Activated naive CD8-positive, alpha-beta T cell (primary cell): ENCODE data around the gene ZNF579.
A peak's percentile ranks its signal among the peaks of the same experiment; 100 is the strongest.

ENCODE experiments used
- H3K27ac Mint-ChIP-seq: one replicate; pipeline ENCODE4 v1.8.0; 2021; ENCODE audit warnings: mixed read lengths
- H3K27me3 Mint-ChIP-seq: one replicate; pipeline ENCODE4 v1.8.0; 2021; ENCODE audit warnings: mixed read lengths
- H3K36me3 Mint-ChIP-seq: one replicate; pipeline ENCODE4 v1.8.0; 2021; ENCODE audit warnings: mixed read lengths
- H3K4me1 Mint-ChIP-seq: one replicate; pipeline ENCODE4 v1.8.0; 2021; ENCODE audit warnings: low read depth, mixed read lengths
- H3K4me3 Mint-ChIP-seq: one replicate; pipeline ENCODE4 v1.8.0; 2021; ENCODE audit warnings: mild to moderate bottlenecking, mixed read lengths
- H3K9me3 Mint-ChIP-seq: one replicate; pipeline ENCODE4 v1.8.0; 2021; ENCODE audit warnings: low read depth, mixed read lengths

Gene ZNF579

GRCh38 chr19:55603115-55603514 is 22.5 kb upstream of the ZNF579 start:
- peaks cover 4% of the 10 kb centered on the region for H3K36me3 Mint-ChIP-seq
- H3K27ac Mint-ChIP-seq, result no peak overlapping the region
- H3K4me1 Mint-ChIP-seq, result peaks cover 46% of the 10 kb centered on the region
- peak overlapping the region; percentile 46 for H3K4me3 Mint-ChIP-seq
- no peaks in the 10 kb centered on the region for H3K9me3 Mint-ChIP-seq
- no peaks in the 10 kb centered on the region for H3K27me3 Mint-ChIP-seq

- peaks cover 4% of the 10 kb centered on the region for H3K36me3 Mint-ChIP-seq
Observed at GRCh38 chr19:55602104-55603001, 21.7 kb upstream of the ZNF579 start.

DNA sequence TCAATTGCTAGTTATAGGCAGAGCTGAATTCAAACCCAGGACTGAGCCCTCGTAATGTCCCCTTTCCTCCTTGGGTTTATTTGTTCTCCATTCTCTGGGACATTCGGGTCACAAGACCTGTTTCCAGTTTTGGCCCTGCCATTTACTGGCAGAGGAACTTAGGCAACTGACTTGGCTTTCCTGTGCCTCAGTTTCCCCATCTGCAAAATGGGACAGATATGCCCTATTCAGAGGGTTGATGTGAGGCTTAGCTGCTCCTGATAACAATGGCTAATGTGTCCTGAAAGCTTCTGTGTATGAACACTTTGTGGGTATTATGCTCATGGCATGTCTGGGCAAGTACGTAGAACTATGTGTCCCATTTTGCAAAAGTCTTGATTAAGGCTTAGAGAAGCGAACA is 20.4 kb upstream of the ZNF579 start:
- H3K9me3 Mint-ChIP-seq, result no peaks in the 10 kb centered on the region
- peaks cover 28% of the 10 kb centered on the region for H3K4me1 Mint-ChIP-seq
- H3K36me3 Mint-ChIP-seq, result peaks cover 8% of the 10 kb centered on the region
- no peaks in the 10 kb centered on the region for H3K27me3 Mint-ChIP-seq
- H3K27ac Mint-ChIP-seq, result peak overlapping the region; percentile 81
- H3K4me3 Mint-ChIP-seq, result peak overlapping the region; percentile 87

More at GRCh38 chr19:55602104-55603001, 21.7 kb upstream of the ZNF579 start:
- no peak overlapping the region for H3K27ac Mint-ChIP-seq
- no peak overlapping the region for H3K4me3 Mint-ChIP-seq
- H3K27me3 Mint-ChIP-seq, result no peaks in the 10 kb centered on the region
- no peaks in the 10 kb centered on the region for H3K9me3 Mint-ChIP-seq
- H3K4me1 Mint-ChIP-seq, result peaks cover 38% of the 10 kb centered on the region

- H3K4me3 Mint-ChIP-seq, result peak overlapping the region; percentile 87
- peaks cover 27% of the 10 kb centered on the region for H3K4me1 Mint-ChIP-seq
- no peaks in the 10 kb centered on the region for H3K27me3 Mint-ChIP-seq
- peaks cover 10% of the 10 kb centered on the region for H3K36me3 Mint-ChIP-seq
- no peaks in the 10 kb centered on the region for H3K9me3 Mint-ChIP-seq
- H3K27ac Mint-ChIP-seq, result peak overlapping the region; percentile 81
Observed at GRCh38 chr19:55600662-55601028, 20.0 kb upstream of the ZNF579 start.

DNA sequence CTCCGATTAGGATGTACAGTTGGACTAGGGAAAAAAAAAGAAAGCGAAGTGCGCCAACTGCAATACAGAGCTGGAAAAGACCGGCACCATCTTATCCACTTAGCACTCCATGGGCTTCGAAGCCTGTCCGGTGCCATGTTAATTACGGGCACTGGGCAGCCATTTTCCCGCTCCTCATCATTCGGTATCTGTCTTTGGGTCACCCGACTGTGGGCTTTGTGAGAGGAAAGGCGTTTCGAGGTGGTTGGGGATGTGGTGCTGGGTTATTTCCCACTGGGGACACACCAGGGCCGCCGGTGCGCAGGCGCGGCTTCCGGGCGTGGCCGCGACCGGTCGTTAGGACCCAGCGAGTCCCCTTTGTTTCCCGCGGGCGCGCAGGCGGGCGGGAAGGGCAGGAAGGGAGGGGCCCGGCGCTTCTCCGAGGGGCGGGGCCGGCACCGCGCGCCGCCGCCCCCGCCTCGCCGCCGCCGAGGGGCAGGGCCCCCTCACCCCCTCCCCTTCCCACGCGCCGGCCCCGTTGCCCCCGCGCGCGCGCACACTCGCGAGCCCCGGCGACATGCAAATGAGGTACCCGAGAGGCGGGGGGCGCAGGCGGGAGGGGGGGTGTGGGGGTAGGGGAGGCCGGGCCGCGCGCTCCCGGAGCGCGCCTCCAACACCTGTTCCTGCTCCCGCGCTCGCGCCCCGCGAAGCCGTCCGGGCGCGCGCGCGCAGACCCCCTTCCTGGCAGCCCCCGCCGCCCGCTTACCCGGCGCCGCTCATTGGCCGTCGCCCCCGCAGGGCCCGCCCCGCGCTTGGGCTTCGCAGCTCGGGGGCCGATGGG is 19.4 kb upstream of the ZNF579 start, which contains the start of gene ZNF524:
ZNF524 (plus strand) TSS at position 447 of the 820 bp plus-strand sequence. CDS start 1,825 bp downstream, outside the sequence.
- Mint-ChIP-seq H3K4me1 (peaks cover 29% of the 10 kb centered on the region), H3K27ac (peak within 1 kb of the TSS; percentile 100), H3K36me3 (peaks cover 16% of the 10 kb centered on the region), H3K27me3 (no peaks in the 10 kb centered on the region), H3K9me3 (no peaks in the 10 kb centered on the region), H3K4me3 (peak within 1 kb of the TSS; percentile 99)

GRCh38 chr19:55599468-55599841 is 18.8 kb upstream of the ZNF579 start, which contains the start of gene FIZ1:
FIZ1 (minus strand) TSS chr19:55599517; CDS start chr19:55597865, 1,652 bp downstream.
- Mint-ChIP-seq H3K9me3 (no peaks in the 10 kb centered on the region), H3K36me3 (peaks cover 20% of the 10 kb centered on the region), H3K27me3 (no peaks in the 10 kb centered on the region), H3K4me3 (peak within 1 kb of the TSS; percentile 99), H3K4me1 (peaks cover 25% of the 10 kb centered on the region), H3K27ac (peak within 1 kb of the TSS; percentile 100)

DNA sequence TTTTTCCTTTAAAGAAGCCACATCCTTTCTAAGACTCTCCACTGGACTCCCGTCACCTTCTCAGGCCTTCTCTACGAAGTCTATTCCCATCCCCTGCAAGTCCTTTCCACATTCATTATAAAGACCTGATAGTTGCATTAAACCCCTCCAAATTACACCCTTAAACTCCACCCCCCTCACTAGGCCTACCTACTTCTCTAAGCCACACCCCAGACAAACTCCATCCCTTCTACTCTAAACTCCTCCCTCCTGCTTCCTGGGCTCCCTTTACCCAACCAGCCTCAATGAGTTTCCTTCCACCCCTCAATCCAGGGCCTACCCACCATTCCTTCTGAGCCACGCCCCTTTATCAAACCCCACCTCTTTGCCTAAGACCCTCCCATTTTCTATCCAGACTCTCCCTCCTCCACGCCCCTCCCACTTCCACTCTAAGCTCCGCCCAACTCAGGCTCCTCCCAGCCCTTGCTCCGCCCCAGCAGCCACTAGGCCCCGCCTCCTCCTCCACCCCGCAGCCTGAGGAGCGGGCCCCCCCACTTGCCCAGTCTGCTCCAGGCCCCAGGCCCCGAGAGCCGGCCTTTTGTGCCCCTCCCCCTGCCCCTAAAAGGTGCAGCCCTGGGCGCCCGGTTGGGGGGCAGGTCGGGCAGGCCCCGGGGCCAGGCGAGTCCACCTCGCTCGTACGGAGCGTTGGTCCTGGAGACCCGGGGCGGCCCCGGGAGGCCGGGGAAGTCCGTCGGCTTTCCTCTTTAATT is 18.2 kb upstream of the ZNF579 start:
- Mint-ChIP-seq H3K4me3 (peak overlapping the region; percentile 99), H3K27ac (peak overlapping the region; percentile 100), H3K27me3 (no peaks in the 10 kb centered on the region), H3K9me3 (no peaks in the 10 kb centered on the region), H3K4me1 (peaks cover 23% of the 10 kb centered on the region), H3K36me3 (peaks cover 20% of the 10 kb centered on the region)

GRCh38 chr19:55598034-55598433 is 17.4 kb upstream of the ZNF579 start:
- Mint-ChIP-seq H3K4me1 (peaks cover 18% of the 10 kb centered on the region), H3K9me3 (no peaks in the 10 kb centered on the region), H3K4me3 (no peak overlapping the region), H3K27ac (no peak overlapping the region), H3K36me3 (peaks cover 20% of the 10 kb centered on the region), H3K27me3 (no peaks in the 10 kb centered on the region)

GRCh38 chr19:55597501-55597921 is 16.9 kb upstream of the ZNF579 start:
- H3K27me3 Mint-ChIP-seq, result no peaks in the 10 kb centered on the region
- no peak overlapping the region for H3K4me3 Mint-ChIP-seq
- H3K36me3 Mint-ChIP-seq, result peaks cover 20% of the 10 kb centered on the region
- peaks cover 18% of the 10 kb centered on the region for H3K4me1 Mint-ChIP-seq
- H3K27ac Mint-ChIP-seq, result no peak overlapping the region
- no peaks in the 10 kb centered on the region for H3K9me3 Mint-ChIP-seq

DNA sequence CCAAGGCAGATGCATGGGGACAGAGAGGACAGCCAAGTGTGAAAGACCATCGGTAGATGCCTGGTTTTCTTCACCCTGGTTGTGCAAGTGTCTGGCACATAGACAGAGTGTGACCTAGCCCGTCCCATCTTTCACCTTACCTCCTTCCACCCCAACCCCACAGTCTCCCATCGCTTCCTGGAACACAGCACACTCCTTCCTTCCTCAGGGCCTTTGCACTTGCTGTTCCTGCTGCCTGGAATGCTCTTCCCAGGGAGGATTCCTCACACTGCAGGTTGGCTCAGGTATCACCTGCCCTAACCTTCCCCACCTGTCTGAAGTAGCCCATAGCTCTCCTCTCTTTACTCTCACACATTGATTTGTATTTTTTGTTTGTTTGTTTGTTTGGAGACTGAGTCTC is 15.7 kb upstream of the ZNF579 start:
- H3K9me3 Mint-ChIP-seq, result no peaks in the 10 kb centered on the region
- no peak overlapping the region for H3K4me3 Mint-ChIP-seq
- H3K4me1 Mint-ChIP-seq, result peaks cover 14% of the 10 kb centered on the region
- H3K27me3 Mint-ChIP-seq, result no peaks in the 10 kb centered on the region
- H3K27ac Mint-ChIP-seq, result no peak overlapping the region
- peaks cover 24% of the 10 kb centered on the region for H3K36me3 Mint-ChIP-seq

GRCh38 chr19:55594996-55595545 is 14.4 kb upstream of the ZNF579 start:
- Mint-ChIP-seq H3K9me3 (no peaks in the 10 kb centered on the region), H3K4me3 (no peak overlapping the region), H3K27me3 (no peaks in the 10 kb centered on the region), H3K27ac (peak overlapping the region; percentile 61), H3K36me3 (peaks cover 25% of the 10 kb centered on the region), H3K4me1 (peaks cover 10% of the 10 kb centered on the region)

GRCh38 chr19:55593096-55593772 is 12.6 kb upstream of the ZNF579 start:
- no peaks in the 10 kb centered on the region for H3K9me3 Mint-ChIP-seq
- no peaks in the 10 kb centered on the region for H3K27me3 Mint-ChIP-seq
- no peak overlapping the region for H3K4me3 Mint-ChIP-seq
- H3K27ac Mint-ChIP-seq, result no peak overlapping the region
- peaks cover 12% of the 10 kb centered on the region for H3K4me1 Mint-ChIP-seq
- H3K36me3 Mint-ChIP-seq, result peaks cover 23% of the 10 kb centered on the region

DNA sequence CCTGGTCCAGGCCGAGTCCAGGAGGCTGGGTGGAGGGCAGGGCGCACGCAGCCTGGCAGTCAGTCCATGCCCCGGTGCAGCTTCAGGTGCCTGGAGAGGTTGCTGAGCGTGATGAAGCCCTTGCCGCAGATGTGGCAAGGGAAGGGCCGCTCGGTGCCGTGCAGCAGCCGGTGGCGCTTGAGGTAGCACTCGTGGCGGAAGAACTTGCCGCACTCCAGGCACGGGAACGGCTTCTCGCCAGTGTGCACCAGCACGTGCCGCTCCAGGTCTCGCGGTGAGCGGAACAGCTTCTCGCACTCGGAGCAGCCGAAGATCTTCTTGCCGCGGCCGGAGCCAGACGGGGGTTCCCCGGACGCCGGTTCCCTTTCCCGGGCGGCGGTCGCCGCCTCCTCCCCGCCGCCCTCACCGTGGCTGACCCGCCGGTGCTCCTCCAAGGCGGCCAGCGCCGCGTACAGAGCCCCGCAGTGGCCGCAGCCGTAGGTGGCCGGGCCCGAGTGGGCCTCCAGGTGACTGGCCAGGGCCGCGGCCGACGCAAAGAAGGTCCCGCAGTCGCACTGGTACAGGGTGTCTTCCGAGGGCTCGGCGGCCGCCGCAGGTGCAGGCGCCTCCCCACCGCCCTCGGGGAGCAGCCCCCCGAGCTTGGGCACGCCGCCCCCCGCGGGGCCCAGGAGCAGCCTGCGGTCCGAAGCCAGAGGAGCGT is 11.9 kb upstream of the ZNF579 start:
- Mint-ChIP-seq H3K4me1 (peaks cover 13% of the 10 kb centered on the region), H3K27me3 (no peaks in the 10 kb centered on the region), H3K4me3 (no peak overlapping the region), H3K36me3 (peaks cover 21% of the 10 kb centered on the region), H3K9me3 (no peaks in the 10 kb centered on the region), H3K27ac (no peak overlapping the region)
